RPMI7951 (cell line): ENCODE measurements around the gene NHSL2. TPM values are rescaled to one million over a fixed set of nuclear protein-coding genes. Genes with fewer than 3 reads are reported as not detected.
A peak's percentile ranks its signal among the peaks of the same experiment; 100 is the strongest.

Experiments used
- DNase-seq: peaks from one replicate; pipeline ENCODE4 v3.0.0-alpha.2; 2012; ENCODE audit warnings: low read depth
- total RNA-seq: library from RNA; depleted of rRNA; stranded (reverse); fragments of >200 nt; shearing (Covaris generic); gene quantifications from 2 replicates; pipeline ENCODE4 v1.2.3, GENCODE V29; 2014

NHSL2 gene
- total RNA-seq, 1 experiment from 2014 or later = 0.36 TPM

- no peak for DNase-seq
Observed at GRCh38 chrX:72128183-72128834, 217.7 kb downstream of the NHSL2 start.

DNA sequence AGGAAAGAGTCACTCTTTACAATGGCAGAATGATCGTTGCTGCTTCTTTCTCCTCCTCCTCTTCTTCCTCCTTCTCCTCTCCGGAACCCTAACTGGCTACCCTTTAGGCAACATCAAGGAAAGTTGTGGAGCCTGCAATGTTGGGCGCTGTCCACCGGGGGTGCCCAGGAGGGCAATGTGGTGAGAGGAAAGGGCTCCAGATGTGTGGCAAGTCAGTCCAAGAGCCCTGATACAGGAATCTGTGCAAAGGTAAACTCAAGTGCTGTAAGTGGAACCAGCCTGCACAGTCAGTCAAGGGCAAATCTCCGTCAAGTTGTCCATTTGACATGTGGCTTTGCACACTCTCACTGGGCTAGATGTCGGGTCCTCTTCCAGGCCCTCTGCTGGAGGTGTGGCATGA is 218.2 kb downstream of the NHSL2 start:
- DNase-seq = peak; percentile 18

- no peak for DNase-seq
Observed at GRCh38 chrX:72129661-72130060, 219.0 kb downstream of the NHSL2 start.

- DNase-seq = no peak
Observed at GRCh38 chrX:72130156-72130761, 219.6 kb downstream of the NHSL2 start.

- no peak for DNase-seq
Observed at GRCh38 chrX:72130762-72131250, 220.2 kb downstream of the NHSL2 start.

- DNase-seq = peak; percentile 89
Observed at GRCh38 chrX:72131317-72132294, 221.0 kb downstream of the NHSL2 start, which contains the start of gene RTL5. RTL5 (minus strand) TSS chrX:72131915.

- no peak for DNase-seq
Observed at GRCh38 chrX:72132456-72132855, 221.8 kb downstream of the NHSL2 start.

DNA sequence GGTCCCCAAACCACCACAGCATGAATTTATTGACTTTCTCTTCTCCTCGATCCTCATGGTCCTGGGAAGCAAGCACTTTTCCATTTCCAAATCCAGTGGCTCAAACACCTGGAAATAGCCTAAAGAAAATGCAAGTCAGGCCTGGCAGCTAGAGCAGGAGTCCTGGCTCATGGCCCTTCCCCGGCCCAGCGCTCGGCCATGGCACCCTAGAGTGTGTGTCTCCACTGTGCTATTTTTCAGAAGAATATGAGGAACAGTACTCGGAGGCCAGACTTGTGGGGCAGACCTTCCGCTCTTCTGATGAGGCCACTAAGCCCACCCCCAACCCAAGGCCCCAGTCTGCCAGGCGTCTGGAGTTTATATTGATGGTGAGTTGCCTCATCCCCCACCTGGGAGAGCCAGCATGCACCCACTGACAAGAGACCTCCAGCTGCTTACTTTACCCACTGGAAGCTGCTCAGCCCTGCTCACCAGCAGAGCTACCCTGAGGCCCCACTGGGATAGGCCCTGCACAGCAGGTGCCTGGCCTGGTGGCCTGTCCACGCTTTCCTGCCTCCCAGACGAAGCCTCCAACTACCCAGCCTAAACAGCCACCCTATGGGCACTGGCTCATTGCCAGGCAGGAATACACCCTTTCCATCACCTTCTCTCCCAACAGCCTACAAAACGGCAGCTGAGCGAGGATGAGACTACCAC is 223.4 kb downstream of the NHSL2 start:
- DNase-seq = no peak

- no peak for DNase-seq
Observed at GRCh38 chrX:72137846-72138495, 227.3 kb downstream of the NHSL2 start.

DNA sequence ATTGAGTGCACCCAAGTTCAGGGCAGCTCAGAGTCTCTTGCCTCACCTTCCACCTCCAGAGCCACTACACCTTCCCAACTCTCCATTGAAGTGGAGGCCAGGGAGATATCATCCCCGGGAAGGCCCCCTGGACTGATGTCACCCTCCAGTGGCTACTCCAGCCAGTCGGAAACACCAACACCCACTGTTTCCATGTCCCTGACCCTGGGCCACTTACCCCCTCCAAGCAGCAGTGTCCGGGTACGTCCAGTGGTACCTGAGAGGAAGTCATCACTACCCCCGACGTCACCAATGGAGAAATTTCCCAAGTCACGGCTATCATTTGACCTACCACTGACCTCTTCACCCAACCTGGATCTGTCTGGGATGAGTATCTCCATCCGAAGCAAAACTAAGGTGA is 228.9 kb downstream of the NHSL2 start:
- no peak for DNase-seq

DNA sequence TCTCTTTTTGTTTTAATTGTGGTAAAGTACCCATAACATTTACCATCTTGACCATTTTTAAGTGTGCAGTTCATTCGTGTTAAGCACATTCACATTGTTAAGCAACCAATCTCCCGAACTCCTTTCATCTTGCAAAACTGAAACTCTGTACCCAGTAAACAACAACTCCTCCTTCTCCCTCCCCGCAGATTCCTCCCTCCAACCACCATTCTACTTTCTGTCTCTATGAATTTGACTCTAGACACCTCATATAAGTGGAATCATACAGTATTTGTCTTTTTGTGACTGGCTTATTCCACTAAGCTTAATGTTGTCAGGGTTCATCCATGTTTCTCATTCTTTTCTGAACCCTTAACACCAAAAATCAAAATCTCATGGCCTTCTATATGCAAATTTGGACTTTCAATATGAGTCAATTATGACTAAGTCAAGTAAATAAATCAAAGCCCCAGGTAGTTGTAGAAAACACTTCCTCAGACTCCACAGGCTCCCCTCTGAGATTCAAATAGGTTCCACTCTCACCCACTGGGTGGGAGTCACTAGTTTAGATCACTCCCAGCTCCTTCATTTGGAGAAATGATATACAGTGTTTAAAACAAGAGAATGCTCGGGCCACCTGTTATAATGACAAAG is 230.8 kb downstream of the NHSL2 start:
- DNase-seq = no peak

GRCh38 chrX:72142094-72142793 is 231.6 kb downstream of the NHSL2 start:
- no peak for DNase-seq

GRCh38 chrX:72142794-72143608 is 232.4 kb downstream of the NHSL2 start:
- DNase-seq = no peak

DNA sequence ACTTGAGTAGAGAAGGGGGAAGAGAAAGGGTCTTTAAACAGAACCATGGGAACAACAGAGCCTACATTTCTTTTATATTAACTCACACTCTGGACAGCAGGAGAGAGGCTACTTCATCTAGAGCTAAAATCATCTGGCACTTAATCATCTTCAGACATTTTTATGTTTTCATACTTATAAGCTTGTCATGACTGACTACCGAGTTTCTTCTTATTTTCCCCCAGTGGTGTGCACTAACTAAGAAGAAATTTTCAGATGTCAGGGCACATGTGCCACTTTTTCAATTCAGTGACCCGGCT is 232.9 kb downstream of the NHSL2 start:
- no peak for DNase-seq

DNA sequence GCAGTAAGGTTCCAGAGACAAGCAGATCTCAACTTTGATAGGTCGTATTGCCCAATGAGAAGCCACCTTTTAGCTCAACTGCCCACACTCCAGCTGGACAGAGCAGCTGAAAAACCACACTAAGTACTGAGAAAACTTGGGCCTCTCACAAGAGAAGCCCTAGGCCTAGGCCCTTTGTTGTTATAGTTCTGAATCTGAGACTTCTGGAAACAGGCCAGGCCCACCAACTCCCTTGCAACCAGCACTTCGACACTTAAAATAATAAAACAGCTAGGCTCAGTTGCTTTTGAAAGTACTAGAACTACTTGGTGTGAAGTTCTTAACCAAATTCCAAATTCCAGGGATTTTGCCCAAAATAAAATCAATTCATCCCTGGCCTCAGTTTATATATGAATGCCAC is 234.5 kb downstream of the NHSL2 start:
- no peak for DNase-seq

DNA sequence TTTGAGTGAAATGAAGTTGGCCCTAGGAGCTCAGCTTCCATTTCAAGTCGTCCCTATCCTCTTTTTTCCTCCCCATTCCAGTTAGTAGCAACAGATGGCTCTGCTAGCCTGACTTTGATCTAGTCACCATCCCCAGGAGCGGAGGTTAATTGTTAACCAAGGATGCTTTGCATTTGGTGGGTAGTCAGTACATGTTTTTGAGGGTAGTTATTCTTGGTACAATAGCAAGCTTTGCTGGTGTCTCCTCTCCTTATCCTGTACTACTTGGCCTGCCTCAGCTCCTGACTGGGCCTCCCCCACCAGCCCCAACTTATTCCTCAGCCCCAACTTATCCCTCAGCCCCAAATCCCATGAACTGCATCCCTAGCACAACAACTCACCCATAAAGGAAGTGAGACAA is 235.9 kb downstream of the NHSL2 start:
- no peak for DNase-seq

DNA sequence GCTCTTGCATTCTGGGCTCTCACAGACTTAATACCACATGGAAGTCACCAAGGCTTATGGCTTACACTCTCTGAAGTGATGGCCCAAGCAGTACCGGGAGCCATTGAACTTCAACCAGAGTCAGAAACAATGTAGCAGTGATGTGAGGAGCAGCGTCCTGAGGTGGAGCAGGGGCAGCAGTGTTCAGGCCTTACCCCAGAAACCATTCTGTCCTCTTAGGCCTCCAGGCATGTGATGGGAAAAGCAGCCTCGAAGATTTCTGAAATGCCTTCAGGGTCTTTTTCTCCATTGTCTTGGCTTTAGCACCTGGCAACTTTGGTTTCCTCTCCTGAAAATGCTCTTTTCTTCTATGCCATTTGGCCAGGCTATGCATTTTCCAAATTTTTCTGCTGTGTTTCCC is 248.1 kb downstream of the NHSL2 start:
- DNase-seq = no peak

DNA sequence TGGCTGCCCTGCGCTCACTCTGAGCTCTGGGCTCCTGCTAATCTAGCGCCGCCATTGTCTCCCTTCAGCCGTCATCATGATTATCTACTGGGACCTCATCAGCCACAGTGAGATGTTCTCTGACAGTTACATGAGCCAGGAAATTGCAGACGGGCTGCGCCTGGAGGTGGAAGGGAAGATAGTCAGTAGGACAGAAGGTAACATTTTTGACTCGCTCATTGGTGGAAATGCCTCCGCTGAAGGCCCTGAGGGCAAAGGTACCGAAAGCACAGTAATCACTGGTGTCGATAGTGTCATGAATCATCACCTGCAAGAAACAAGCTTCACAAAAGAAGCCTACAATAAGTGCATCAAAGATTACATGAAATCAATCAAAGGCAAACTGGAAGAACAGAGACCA is 249.1 kb downstream of the NHSL2 start:
- DNase-seq = no peak

DNA sequence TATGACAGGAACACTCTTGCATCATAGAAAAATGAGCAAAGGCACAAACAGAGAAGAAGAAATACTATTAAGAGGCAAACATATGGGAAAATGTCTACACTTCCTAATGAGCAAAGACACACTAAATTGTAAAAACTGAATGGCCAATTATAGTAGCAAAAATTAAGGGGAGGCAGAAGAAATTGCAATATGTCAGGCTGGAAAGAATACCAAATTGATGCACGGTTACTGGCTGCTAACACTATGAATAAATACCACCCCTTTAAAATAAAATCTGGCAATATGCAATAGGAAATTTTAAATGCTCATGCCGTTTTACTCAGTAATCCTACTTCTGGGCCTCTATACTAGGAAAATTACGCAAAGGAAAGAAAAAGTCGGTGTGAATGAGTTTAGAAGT is 254.9 kb downstream of the NHSL2 start:
- DNase-seq = no peak
